ENCODE data around the gene TTC12. TPM values are rescaled to one million over a fixed set of nuclear protein-coding genes. Genes with fewer than 3 reads are reported as not detected.
A peak's percentile ranks its signal among the peaks of the same experiment; 100 is the strongest.

TTC12 gene
- total RNA-seq, 1 donor from 2014 or later: 9.2 TPM

DNA sequence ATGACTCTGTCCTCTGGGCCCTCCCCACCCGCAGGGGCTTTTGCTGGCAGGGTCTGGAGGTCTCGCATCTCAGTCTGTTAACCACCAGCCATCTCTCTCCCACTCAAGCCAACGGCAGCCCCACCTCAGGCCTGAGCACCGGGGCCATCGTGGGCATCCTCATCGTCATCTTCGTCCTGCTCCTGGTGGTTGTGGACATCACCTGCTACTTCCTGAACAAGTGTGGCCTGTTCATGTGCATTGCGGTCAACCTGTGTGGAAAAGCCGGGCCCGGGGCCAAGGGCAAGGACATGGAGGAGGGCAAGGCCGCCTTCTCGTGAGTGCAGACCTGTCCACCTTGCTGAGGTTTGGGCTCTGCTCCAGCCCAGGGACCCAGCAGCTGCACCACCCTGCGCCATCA is 44.3 kb upstream of the TTC12 start:
- H3K9me3 Mint-ChIP-seq (ENCODE audit: unreplicated experiment): peaks cover 20% of the 10 kb centered on the region
- TF ChIP-seq, protein P1, sequence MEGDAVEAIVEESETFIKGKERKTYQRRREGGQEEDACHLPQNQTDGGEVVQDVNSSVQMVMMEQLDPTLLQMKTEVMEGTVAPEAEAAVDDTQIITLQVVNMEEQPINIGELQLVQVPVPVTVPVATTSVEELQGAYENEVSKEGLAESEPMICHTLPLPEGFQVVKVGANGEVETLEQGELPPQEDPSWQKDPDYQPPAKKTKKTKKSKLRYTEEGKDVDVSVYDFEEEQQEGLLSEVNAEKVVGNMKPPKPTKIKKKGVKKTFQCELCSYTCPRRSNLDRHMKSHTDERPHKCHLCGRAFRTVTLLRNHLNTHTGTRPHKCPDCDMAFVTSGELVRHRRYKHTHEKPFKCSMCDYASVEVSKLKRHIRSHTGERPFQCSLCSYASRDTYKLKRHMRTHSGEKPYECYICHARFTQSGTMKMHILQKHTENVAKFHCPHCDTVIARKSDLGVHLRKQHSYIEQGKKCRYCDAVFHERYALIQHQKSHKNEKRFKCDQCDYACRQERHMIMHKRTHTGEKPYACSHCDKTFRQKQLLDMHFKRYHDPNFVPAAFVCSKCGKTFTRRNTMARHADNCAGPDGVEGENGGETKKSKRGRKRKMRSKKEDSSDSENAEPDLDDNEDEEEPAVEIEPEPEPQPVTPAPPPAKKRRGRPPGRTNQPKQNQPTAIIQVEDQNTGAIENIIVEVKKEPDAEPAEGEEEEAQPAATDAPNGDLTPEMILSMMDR (IDR thresholded peaks at IDR 0.05; ENCODE audit: partially characterized antibody, unreplicated experiment): no peak
- H3K4me3 Mint-ChIP-seq (ENCODE audit: unreplicated experiment): no peak overlapping the region
- no peak overlapping the region for H3K27ac Mint-ChIP-seq (ENCODE audit: unreplicated experiment)
- peaks cover 23% of the 10 kb centered on the region for H3K27me3 Mint-ChIP-seq (ENCODE audit: unreplicated experiment)
- H3K36me3 Mint-ChIP-seq (ENCODE audit: unreplicated experiment): peaks cover 12% of the 10 kb centered on the region
- no peak for DNase-seq
- peaks cover 44% of the 10 kb centered on the region for H3K4me1 Mint-ChIP-seq (ENCODE audit: low read depth, unreplicated experiment)

GRCh38 chr11:113271551-113272245 is 42.7 kb upstream of the TTC12 start:
- Mint-ChIP-seq H3K27ac (ENCODE audit: unreplicated experiment) (no peak overlapping the region), H3K36me3 (ENCODE audit: unreplicated experiment) (peaks cover 12% of the 10 kb centered on the region), H3K4me1 (ENCODE audit: low read depth, unreplicated experiment) (peaks cover 35% of the 10 kb centered on the region), H3K4me3 (ENCODE audit: unreplicated experiment) (no peak overlapping the region), H3K27me3 (ENCODE audit: unreplicated experiment) (peaks cover 26% of the 10 kb centered on the region), H3K9me3 (ENCODE audit: unreplicated experiment) (peaks cover 22% of the 10 kb centered on the region)
- TF ChIP-seq, protein P1 (IDR thresholded peaks at IDR 0.05; ENCODE audit: partially characterized antibody, unreplicated experiment): no peak
- no peak for DNase-seq

GRCh38 chr11:113272281-113272680 is 42.1 kb upstream of the TTC12 start:
- Mint-ChIP-seq H3K9me3 (ENCODE audit: unreplicated experiment) (peaks cover 20% of the 10 kb centered on the region), H3K4me1 (ENCODE audit: low read depth, unreplicated experiment) (peaks cover 30% of the 10 kb centered on the region), H3K27me3 (ENCODE audit: unreplicated experiment) (peaks cover 27% of the 10 kb centered on the region), H3K36me3 (ENCODE audit: unreplicated experiment) (peaks cover 12% of the 10 kb centered on the region), H3K27ac (ENCODE audit: unreplicated experiment) (peak overlapping the region; percentile 84), H3K4me3 (ENCODE audit: unreplicated experiment) (peak overlapping the region; percentile 40)
- DNase-seq: no peak
- TF ChIP-seq, protein P1 (IDR thresholded peaks at IDR 0.05; ENCODE audit: partially characterized antibody, unreplicated experiment): no peak

DNA sequence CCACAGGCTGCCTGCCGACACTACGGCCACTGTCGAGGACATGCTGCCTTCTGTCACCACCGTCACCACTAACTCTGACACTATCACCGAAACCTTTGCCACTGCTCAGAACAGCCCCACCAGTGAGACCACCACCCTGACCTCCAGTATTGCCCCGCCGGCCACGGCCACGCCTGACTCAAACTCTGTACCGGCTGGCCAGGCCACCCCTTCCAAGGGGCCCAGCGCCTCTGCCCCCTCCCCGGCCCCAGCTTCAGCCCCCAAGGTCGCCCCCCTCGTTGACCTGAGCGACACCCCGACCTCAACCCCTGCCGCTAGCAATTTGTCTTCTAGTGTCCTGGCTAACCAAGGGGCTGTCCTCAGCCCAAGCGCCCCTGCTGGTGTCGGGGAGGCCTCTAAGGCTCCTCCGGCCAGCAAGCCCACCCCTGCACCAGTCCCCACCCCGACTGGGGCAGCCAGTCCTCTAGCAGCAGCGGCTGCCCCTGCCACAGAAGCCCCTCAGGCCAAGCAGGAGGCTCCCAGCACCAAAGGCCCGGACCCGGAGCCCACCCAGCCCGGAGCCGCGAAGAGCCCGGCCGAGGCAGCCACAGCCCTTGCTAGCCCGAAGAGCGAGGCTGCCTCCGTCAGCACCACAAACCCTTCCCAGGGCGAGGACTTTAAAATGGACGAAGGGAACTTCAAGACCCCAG is 41.3 kb upstream of the TTC12 start:
- peaks cover 27% of the 10 kb centered on the region for H3K4me1 Mint-ChIP-seq (ENCODE audit: low read depth, unreplicated experiment)

More for the DNA sequence above, 41.3 kb upstream of the TTC12 start:
- TF ChIP-seq, protein P1 (IDR thresholded peaks at IDR 0.05; ENCODE audit: partially characterized antibody, unreplicated experiment): no peak
- Mint-ChIP-seq H3K27me3 (ENCODE audit: unreplicated experiment) (peaks cover 23% of the 10 kb centered on the region), H3K27ac (ENCODE audit: unreplicated experiment) (peak overlapping the region; percentile 84), H3K9me3 (ENCODE audit: unreplicated experiment) (peaks cover 20% of the 10 kb centered on the region), H3K36me3 (ENCODE audit: unreplicated experiment) (peaks cover 12% of the 10 kb centered on the region), H3K4me3 (ENCODE audit: unreplicated experiment) (peak overlapping the region; percentile 40)
- no peak for DNase-seq

Data from glutamatergic neuron (in vitro differentiated cells).